Left hindlimb (tissue), 1 donor: Measurements from ENCODE around the gene AGBL1.

Experiments
- DNase-seq: peaks from one replicate; pipeline ENCODE4 v3.0.0-alpha.2; 2018

The AGBL1 gene

DNA sequence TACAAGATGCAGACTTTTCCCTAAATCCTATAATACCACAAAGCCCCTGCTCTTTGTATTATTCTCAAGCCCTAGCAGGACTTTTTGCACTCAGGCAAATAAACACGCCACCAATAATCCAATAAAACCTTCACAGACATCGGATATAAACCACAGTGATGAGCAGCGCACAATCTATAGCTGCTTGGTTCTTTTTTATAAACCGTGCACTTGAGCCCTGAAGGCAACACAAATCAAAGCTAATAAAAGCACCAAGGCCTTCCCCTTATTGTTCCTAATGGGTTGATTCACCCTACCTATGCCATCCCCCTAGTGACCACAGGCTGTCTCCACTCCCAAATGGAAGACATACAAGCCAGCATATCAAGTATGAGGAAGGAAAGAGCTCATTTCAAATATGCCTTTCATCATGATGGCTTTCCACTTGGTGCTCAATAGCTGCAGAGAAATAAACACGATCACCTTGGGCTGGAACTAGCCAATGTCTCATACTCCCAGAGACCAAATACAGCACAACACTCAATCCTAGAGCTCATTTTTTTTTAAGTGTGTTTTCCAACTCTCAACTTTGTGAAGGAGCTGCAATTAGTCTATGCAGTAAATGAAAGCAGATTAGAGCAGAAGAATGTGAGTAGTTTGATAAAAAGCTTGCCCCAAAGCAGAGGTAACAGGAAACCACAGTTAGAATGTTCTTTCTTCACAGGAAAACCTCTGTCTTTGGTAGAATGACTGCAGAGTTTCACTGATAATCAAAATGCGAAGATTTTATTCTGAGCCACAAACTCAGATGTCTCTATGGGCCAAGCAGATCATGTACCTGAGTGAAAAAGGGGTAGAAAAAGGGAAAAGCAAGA is 573.9 kb downstream of the AGBL1 start:
- no peak for DNase-seq

GRCh38 chr15:86654501-86654900 is 574.8 kb downstream of the AGBL1 start:
- DNase-seq, result no peak

GRCh38 chr15:86657305-86657704 is 577.6 kb downstream of the AGBL1 start:
- DNase-seq, result no peak

DNA sequence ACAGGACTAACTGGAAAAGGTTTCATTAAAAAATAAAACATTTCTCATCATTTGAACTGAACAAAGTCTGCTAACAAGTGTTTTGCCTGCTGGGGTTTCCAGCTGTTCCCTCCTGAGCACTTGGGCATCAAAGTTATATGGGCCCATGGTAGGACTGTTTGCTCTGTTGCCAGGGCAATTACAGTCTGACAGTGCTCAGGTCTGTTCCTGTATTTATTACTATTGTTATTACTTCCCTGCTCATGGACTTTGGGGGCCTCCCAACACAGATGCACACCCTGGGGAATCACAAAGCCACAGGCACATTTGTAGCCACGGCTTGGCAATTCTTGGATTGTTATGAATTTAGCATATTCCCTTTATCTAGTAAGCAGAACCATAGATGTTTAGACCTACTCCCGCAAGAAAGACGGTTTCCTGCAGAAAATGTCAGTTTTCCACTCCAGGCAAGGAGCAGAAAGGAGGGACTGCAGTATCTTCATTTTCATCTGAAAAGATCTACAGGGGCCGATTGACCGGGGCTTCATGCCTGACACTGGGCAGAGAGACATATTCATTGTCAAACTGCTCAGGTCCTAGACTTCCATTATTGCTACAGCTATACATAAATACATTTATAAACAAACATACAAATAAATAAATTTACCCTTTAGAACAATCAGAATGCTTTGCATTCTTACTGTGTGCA is 580.2 kb downstream of the AGBL1 start:
- DNase-seq, result no peak

- DNase-seq, result no peak
Measured at GRCh38 chr15:86661580-86661979, 581.9 kb downstream of the AGBL1 start.

- DNase-seq, result no peak
Measured at GRCh38 chr15:86663304-86663703, 583.6 kb downstream of the AGBL1 start.

DNA sequence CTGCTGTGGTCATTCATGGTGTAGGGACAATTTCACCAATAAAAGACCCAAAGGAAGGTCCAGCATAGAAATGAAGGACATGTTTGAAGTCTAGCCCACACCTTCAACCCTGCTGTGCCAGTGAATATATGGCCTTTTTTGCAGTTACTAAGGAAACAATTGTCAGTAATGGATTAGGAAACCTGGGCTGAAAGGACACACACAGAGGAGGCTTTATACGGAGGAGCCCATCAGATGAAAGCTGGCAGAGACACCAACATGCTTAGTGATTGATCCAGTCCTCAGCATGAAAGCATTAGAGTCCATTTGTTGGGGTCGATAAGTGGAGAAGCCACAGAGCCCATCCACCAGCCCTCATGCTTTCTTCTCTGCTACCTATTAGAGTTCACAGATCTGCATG is 584.3 kb downstream of the AGBL1 start:
- DNase-seq, result no peak

- DNase-seq, result no peak
Measured at GRCh38 chr15:86664581-86664980, 584.9 kb downstream of the AGBL1 start.

DNA sequence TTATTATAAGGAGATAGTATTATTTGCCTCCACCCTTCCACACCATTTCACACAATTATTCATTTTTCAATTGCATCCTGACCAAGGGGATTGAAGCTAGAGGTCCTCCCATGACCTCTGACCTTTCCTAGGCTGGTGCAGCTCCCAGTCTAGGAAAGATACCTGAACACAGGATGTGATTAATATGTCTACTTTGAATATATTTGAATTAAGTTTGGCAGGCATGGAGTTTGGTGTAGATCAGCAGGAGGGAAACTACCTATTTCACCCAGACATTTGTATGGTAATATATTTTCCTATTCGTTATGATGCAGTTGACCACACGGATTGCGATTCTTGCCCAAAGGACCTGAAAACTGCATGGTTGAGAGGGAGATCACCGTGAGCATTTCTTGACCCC is 596.3 kb downstream of the AGBL1 start:
- DNase-seq, result no peak

DNA sequence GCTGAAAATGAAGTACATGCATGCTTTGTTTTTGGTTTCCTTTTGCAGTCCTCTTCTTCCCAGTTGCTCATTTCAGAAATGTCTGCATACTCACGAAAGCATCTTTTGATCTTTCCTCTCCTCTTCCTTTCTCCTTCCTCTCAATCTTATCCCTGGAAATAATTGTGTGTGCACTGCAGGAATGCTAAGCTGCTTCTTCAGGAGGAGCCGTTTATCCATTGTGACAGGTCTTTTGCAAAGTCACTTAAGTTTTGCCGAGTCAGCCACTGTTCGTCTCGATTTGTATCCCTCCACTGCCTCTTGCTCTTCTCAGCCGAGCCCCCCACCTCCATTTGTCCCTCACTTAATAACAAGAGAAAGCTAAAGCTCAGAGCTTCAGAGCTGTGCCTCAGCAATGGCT is 597.6 kb downstream of the AGBL1 start:
- no peak for DNase-seq

DNA sequence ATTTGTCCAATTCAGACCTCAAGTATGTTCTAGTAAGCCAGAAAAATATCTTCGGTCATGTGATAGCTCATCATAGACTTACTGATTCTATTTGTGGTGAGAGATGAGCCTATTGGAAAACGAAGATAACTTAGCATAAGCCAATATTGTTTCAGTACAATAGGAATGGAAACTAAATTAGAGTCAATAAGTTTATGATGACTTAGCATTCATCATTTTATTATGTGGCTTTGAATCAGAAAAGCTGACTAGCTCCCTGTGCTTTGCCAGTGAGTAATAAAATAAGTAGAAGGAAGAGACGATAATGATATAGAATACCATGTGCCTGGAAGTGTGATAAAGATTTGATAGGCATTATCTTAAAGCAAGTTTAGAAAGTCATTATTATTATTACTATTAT is 605.6 kb downstream of the AGBL1 start:
- no peak for DNase-seq

GRCh38 chr15:86689006-86689405 is 609.3 kb downstream of the AGBL1 start:
- DNase-seq, result no peak

DNA sequence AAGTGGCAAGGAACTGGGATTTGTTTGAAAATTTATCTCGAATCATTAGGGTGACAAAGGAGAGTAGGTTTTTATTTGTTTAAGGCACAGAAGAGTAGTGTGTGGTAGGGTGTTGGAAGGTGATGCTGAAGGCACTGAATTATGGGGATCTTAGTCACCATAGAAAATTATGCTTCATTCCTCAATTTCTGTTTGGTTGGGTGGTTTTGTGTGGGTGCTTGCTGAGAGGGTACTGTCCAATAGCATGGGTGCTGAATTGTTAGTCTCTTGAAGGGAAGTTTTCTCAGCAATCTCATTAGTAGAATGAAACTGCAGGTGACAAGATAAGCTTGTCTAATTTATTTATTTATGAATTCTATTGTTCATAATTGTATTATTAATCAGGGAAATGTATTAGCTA is 610.9 kb downstream of the AGBL1 start:
- no peak for DNase-seq

DNA sequence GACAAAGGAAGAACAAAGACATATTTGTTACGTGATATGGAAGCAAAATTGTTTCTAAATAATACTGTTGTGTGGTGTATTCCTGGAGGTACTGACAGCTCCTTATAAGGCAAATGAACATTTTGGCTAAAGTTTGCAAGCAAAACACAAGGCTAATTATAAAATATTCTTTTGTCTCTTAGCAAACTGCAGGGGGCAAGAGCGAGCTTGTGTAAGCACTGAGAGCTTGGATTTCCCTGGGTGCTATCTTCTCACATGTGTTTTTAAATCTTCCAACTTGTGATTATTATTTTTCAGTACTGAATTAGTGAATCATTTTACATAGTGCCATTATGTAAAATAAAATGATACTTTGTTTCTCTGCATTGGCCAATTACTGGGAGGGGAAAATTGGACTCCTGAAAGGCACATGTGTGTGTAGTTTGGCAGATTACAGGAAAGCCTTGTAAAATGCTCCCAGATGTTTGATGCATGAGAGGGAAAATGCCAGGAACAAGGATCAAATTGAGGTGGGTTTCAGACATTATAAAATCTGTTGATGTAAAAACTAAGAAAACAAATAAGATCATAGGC is 611.5 kb downstream of the AGBL1 start:
- DNase-seq, result no peak

DNA sequence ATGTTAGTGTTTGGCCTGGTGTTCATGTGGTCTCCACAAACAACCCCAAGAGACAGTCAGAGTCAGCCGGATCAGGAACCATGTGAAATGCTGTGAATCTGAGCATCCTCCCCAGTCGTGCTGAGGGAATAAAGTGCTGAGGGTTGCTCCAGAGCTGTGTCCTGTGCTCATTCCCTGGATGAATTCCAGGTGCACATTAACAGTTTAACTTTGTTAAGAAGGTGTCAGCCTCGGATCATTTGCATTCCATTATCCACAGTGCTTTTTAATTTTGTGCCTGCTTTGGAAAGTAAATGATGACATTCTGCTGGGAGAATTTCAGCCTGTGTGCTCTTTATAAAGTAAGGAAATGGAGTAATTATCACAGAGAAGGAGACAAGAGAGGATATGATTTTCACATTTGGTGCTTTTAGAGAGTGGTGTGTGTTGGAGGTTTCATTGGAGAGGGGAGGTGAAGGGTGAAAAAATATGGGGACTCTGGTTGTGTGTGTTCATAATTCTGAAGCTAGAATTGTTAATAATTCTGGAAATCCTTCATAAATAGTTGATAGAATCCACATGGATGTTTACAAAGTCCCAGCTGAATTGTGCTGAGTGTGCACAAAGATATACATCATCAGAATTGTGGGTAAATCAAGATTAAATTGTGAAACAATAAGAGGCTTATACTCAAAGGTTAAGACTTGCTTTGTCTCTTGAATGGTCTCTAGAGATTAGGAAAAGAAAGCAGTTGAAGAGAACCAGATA is 621.4 kb downstream of the AGBL1 start:
- no peak for DNase-seq

GRCh38 chr15:86701611-86701963 is 621.9 kb downstream of the AGBL1 start:
- DNase-seq, result no peak

GRCh38 chr15:86706813-86707212 is 627.1 kb downstream of the AGBL1 start:
- no peak for DNase-seq

DNA sequence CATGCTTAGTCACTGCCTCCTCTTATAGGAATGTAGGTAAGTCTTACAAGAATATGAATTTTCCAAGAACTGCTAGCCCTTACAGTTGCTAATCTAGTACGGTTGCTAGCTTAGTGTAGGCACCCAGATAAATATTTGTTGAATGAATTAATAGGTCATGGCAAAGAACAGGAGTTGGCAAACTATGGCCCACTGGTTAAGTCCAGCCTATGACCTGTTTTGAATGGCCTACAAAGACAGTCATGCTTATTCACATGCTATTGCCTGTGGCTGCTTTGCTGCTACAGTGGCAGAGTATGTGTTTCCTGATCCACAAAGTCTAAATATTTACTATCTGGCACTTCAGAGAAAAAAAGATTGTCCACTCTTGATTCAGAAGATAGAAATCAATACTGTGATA is 631.8 kb downstream of the AGBL1 start:
- no peak for DNase-seq

GRCh38 chr15:86714241-86714640 is 634.6 kb downstream of the AGBL1 start:
- no peak for DNase-seq

DNA sequence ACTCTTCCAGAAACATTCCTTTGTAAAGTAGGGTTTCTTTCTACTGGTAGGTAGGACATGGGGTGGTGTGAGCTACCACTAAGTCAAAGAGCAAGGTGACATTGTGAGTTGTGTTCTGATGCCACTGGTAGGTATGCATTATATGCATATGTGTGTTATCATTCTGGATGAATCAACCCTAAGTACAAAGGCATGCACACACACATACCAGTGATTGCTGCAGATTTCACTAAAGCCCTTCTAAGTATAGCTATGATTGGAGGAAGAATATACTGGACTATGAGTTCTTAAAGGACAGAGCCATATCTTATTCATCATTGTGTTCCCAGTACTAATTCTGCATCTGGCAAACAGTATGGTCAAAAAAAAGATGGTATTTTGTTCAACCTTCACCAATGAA is 646.0 kb downstream of the AGBL1 start:
- DNase-seq, result no peak

DNA sequence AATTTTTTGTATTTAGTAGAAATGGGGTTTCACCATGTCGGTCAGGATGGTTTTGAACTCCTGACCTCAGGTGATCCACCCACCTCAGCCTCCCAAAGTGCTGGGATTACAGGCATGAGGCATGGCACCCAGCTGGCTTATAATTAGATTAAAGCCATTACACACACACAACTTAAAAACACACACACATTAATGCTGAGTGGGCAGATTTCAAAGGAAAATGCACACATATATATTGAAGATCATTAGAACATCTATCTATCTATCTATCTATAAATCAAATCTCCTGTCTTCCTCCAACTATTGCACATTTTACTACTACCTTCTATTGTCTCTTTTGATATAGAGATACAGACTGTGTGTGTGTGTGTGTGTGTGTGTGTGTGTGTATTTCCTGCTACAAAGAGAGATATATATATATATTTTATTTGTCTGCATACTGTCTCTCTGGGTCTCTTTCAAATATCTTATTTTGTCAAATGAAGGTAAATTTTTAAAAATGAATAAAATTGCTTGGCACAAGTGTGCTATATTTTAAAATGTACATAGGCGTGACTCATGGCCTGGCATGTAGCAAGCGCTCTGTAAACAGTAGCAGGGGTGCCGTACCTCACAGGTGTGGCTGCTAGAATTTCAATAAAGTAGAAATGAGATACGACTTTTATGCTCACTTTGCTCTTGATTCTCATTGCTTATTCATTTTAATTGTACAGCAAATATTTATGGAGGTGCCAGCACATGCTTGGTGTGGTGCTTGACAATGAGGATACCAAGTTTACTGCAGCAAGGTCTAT is 655.8 kb downstream of the AGBL1 start:
- no peak for DNase-seq

- DNase-seq, result no peak
Measured at GRCh38 chr15:86741917-86742316, 662.2 kb downstream of the AGBL1 start.
